B cell (primary cell): ENCODE data around the gene PAH. TPM values are rescaled to one million over a fixed set of nuclear protein-coding genes. Genes with fewer than 3 reads are reported as not detected.
A peak's percentile ranks its signal among the peaks of the same experiment; 100 is the strongest.

Experiments
- ATAC-seq: fragments of 200-7000 bp; cut with Tn5 transposase; one replicate; pipeline ENCODE4 v1.10.0; 2021; ENCODE audit warnings: low read depth, mild to moderate bottlenecking, moderate number of reproducible peaks, moderate library complexity
- CTCF ChIA-PET: fragments of 350-600 bp; sonication (Branson Sonifier 250); formaldehyde crosslinking; loops from one replicate; lab custom pipeline; 2021; ENCODE audit warnings: antibody characterized with exemption, inconsistent platforms; lab: Charles Lee
- POLR2A ChIA-PET: fragments of 350-600 bp; sonication (Branson Sonifier 250); formaldehyde crosslinking; loops from one replicate; lab custom pipeline; 2021; ENCODE audit warnings: antibody characterized with exemption; lab: Charles Lee
- DNase-seq: peaks from one replicate; pipeline ENCODE4 v3.0.0; 2013
- H2AFZ ChIP-seq: 2 replicates; pipeline ENCODE4 v1.6.1; 2012; ENCODE audit warnings: mild to moderate bottlenecking, low read depth, low read length; ENCODE audit not compliant: insufficient read depth, poor library complexity, severe bottlenecking
- H3K27ac ChIP-seq, 2 donors: 1 replicate in 1 of 2; 2 replicates in 1 of 2; pipeline ENCODE4 v1.5.1; 2012 to 2013; ENCODE audit warnings: low read length in 2 of 2, mild to moderate bottlenecking in 2 of 2, moderate library complexity in 1 of 2
- H3K27me3 ChIP-seq, 4 experiments: fragments of 200-600 bp in 1 of 4; sonication (generic) in 1 of 4; replicated peaks in 1 of 4; 1 replicate in 2 of 4; 2 replicates in 2 of 4; pipeline versions ENCODE4 v1.6.1 to v1.7.0; 2013 to 2016; ENCODE audit warnings: low read length in 3 of 4, mild to moderate bottlenecking in 2 of 4, mixed read lengths in 1 of 4, moderate library complexity in 1 of 4; ENCODE audit not compliant: insufficient read depth in 4 of 4, control insufficient read depth in 3 of 4; ENCODE audit errors: control extremely low read depth in 1 of 4
- H3K36me3 ChIP-seq, 2 experiments: replicated peaks in 1 of 2; 1 replicate in 1 of 2; 2 replicates in 1 of 2; pipeline versions ENCODE4 v1.6.1 to v1.7.1; 2013; ENCODE audit warnings: low read length in 1 of 2; ENCODE audit not compliant: insufficient read depth in 2 of 2, control insufficient read depth in 1 of 2; ENCODE audit errors: control extremely low read depth in 1 of 2, extremely low read depth in 1 of 2
- H3K4me1 ChIP-seq, 2 donors: fragments of 200-600 bp in 1 of 2; sonication (generic) in 1 of 2; 1 replicate in 1 of 2; 2 replicates in 1 of 2; pipeline versions ENCODE4 v1.5.1 to v1.6.1; 2013 to 2017; ENCODE audit warnings: low read length in 2 of 2; ENCODE audit not compliant: control insufficient read depth in 2 of 2, insufficient read depth in 2 of 2
- H3K4me2 ChIP-seq: replicated peaks from 2 replicates; pipeline ENCODE3; 2012; ENCODE audit warnings: mild to moderate bottlenecking, low read depth, low read length; ENCODE audit not compliant: poor library complexity, severe bottlenecking
- H3K4me3 ChIP-seq, 5 experiments: fragments of 200-600 bp in 1 of 5; sonication (generic) in 1 of 5; 1 replicate in 3 of 5; 2 replicates in 2 of 5; pipeline versions ENCODE4 v1.5.1 to v1.7.0; 2011 to 2016; ENCODE audit warnings: low read length in 4 of 5, mild to moderate bottlenecking in 4 of 5, low read depth in 2 of 5, control low read depth in 1 of 5, moderate library complexity in 1 of 5; ENCODE audit not compliant: insufficient read depth in 1 of 5; ENCODE audit errors: control extremely low read depth in 1 of 5, extremely low read depth in 1 of 5
- H3K79me2 ChIP-seq: fragments of 200-600 bp; sonication (generic); one replicate; pipeline ENCODE4 v1.6.0; 2016; ENCODE audit warnings: low read length; ENCODE audit not compliant: control insufficient read depth, insufficient read depth
- H3K9ac ChIP-seq: fragments of 200-600 bp; sonication (generic); 2 replicates; pipeline ENCODE4 v1.6.1; 2017; ENCODE audit warnings: mild to moderate bottlenecking, low read length, moderate library complexity
- H3K9me3 ChIP-seq, 3 donors: one replicate each; pipeline versions ENCODE4 v1.6.1 to v1.7.1; 2013; ENCODE audit warnings: low read length in 2 of 3; ENCODE audit not compliant: control insufficient read depth in 2 of 3, insufficient read depth in 1 of 3; ENCODE audit errors: control extremely low read depth in 1 of 3
- H4K20me1 ChIP-seq: 2 replicates; pipeline ENCODE4 v1.6.0; 2012; ENCODE audit warnings: mild to moderate bottlenecking, low read length; ENCODE audit not compliant: insufficient read depth, control insufficient read depth, poor library complexity, severe bottlenecking
- H3K27ac Mint-ChIP-seq: one replicate; pipeline ENCODE4 v1.8.0; 2021; ENCODE audit warnings: mixed read lengths
- H3K27me3 Mint-ChIP-seq: one replicate; pipeline ENCODE4 v1.8.0; 2021; ENCODE audit warnings: mixed read lengths
- H3K4me1 Mint-ChIP-seq: one replicate; pipeline ENCODE4 v1.8.0; 2021; ENCODE audit warnings: mixed read lengths
- H3K4me3 Mint-ChIP-seq: one replicate; pipeline ENCODE4 v1.8.0; 2021; ENCODE audit warnings: mixed read lengths
- H3K9me3 Mint-ChIP-seq: one replicate; pipeline ENCODE4 v1.8.0; 2022; ENCODE audit warnings: mixed read lengths; ENCODE audit not compliant: insufficient read depth
- EZH2 ChIP-seq: IDR thresholded peaks from 2 replicates; pipeline ENCODE4 v1.6.1; 2012; ENCODE audit warnings: borderline replicate concordance, low read depth, mild to moderate bottlenecking, moderate library complexity, low read length; ENCODE audit not compliant: insufficient read depth, poor library complexity, severe bottlenecking
- WGBS: methylation state at CpG from one replicate; pipeline ENCODE4 v1.1.5; 2013; ENCODE audit warnings: missing lambda C conversion rate; ENCODE audit not compliant: insufficient coverage; 5-methylcytosine and 5-hydroxymethylcytosine counted together
- intact Hi-C: fragments of 100-400 bp; cut with micrococcal nuclease; formaldehyde crosslinking; loops from one replicate; pipeline ENCODE4 v1.10.0; 2022
- polyA plus RNA-seq: library from polyadenylated mRNA; depleted of rRNA; stranded (reverse); fragments of >200 nt; gene quantifications from 2 replicates; pipeline ENCODE4 v1.2.3, GENCODE V29; 2012
- total RNA-seq, 2 donors: library from RNA; stranded (reverse); fragments of 120-200 nt in 1 of 2; gene quantifications; 1 replicate in 1 of 2; 2 replicates in 1 of 2; pipeline versions ENCODE4 v1.2.3 to v1.2.4, GENCODE V29; 2013 to 2022
- TF ChIP-seq, protein P1 (sequence below): fragments of 200-600 bp; IDR thresholded peaks from one replicate; pipeline ENCODE4 v1.8.0; 2022; ENCODE audit warnings: antibody characterized with exemption, mild to moderate bottlenecking

The PAH gene
- total and polyA plus RNA-seq, 2 donors (not counting 1 experiment from before 2014, with no cell fraction given) = 0.25 TPM; not detected in 1

DNA sequence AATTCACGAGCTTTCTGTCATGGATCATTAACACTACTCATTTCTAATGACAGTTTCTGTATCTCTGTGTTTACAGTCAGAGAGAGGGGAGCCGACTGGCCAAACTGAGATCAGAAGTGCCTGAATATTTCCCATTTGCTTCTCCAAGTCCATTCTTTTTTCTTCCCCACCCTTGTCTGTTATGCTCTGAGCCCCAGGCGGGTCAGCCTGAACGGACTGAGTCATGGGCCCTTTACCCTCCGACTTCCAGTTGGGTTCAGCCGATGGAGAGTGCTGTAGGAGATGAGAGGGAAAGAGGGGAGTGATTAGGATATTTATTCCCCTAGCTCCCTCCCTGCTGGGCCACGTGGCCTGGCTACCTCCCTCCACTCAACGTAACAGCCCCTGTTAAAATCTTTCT, 104.7 kb downstream of the PAH start:
- Histone ChIP-seq H3K4me1 (no peaks in the 10 kb centered on the region), H3K4me2 (no peak overlapping the region), H3K27me3 (no peaks in the 10 kb centered on the region), H3K9me3 (no peaks in the 10 kb centered on the region), H3K79me2 (no peaks in the 10 kb centered on the region), H3K36me3 (no peaks in the 10 kb centered on the region), H3K4me3 (no peak overlapping the region), H3K9ac (no peak overlapping the region), H4K20me1 (no peaks in the 10 kb centered on the region), H2AFZ (no peak overlapping the region), H3K27ac (no peak overlapping the region)
- intact Hi-C loops = no loop called here
- TF ChIP-seq, protein P1, sequence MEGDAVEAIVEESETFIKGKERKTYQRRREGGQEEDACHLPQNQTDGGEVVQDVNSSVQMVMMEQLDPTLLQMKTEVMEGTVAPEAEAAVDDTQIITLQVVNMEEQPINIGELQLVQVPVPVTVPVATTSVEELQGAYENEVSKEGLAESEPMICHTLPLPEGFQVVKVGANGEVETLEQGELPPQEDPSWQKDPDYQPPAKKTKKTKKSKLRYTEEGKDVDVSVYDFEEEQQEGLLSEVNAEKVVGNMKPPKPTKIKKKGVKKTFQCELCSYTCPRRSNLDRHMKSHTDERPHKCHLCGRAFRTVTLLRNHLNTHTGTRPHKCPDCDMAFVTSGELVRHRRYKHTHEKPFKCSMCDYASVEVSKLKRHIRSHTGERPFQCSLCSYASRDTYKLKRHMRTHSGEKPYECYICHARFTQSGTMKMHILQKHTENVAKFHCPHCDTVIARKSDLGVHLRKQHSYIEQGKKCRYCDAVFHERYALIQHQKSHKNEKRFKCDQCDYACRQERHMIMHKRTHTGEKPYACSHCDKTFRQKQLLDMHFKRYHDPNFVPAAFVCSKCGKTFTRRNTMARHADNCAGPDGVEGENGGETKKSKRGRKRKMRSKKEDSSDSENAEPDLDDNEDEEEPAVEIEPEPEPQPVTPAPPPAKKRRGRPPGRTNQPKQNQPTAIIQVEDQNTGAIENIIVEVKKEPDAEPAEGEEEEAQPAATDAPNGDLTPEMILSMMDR = no peak
- TF ChIP-seq EZH2 = no peak
- CTCF ChIA-PET = interaction anchor here (1.5 to 2.5 kb wide), 3 partner anchors 8 to 872 kb away, joined by 4 to 13 read pairs (median 8); no protein-coding TSS in a partner anchor
- ATAC-seq = no peak
- no peak for DNase-seq
- 50% methylated on average over 1 of the region's 8 CpGs for WGBS
- Mint-ChIP-seq H3K27me3 (peaks cover 24% of the 10 kb centered on the region), H3K9me3 (no peaks in the 10 kb centered on the region), H3K4me3 (no peak overlapping the region), H3K27ac (no peak overlapping the region), H3K4me1 (no peaks in the 10 kb centered on the region)
- POLR2A ChIA-PET = no interaction called here

DNA sequence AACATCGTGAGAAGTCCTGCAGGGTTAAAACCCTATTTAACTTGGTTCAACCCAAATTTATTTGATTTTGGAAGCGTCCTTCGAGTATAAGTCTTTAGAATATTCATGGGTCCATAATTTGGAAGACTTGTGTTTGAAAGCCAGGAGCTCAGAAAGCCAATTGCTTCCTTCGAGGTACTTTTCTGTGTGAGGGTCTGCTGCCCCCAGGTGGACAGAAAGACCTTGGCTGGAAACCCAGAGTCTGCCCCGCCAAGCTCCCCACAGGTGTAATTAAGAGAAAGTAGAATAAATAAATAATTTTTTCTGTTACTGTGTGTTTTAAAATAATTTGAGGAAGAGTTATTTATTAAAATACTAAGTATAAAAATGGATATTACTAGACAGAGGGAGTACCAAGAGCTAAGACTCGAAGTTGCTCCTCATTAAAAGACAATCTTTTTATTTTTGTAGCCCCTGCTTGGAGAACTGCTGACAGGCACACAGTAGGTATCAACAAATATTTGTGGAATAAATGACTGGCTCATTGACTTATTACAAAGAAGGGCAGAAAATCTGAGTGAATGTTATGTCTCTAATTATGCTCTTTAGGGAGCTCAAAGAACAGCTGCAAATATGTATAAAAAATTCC, 105.8 kb downstream of the PAH start:
- Mint-ChIP-seq H3K4me1 (no peaks in the 10 kb centered on the region), H3K27me3 (peaks cover 29% of the 10 kb centered on the region), H3K4me3 (no peak overlapping the region), H3K27ac (no peak overlapping the region), H3K9me3 (no peaks in the 10 kb centered on the region)
- ATAC-seq (no peak), DNase-seq (peak; percentile 27)
- H3K4me1 ChIP-seq = no peaks in the 10 kb centered on the region
- CTCF ChIA-PET = interaction anchor here (0.6 to 2.5 kb wide), 9 partner anchors 9 to 1360 kb away, joined by 3 to 13 read pairs (median 3); no protein-coding TSS in a partner anchor
- H3K27ac ChIP-seq = no peak overlapping the region
- H3K9ac ChIP-seq = no peak overlapping the region
- POLR2A ChIA-PET = no interaction called here
- H3K79me2 ChIP-seq = no peaks in the 10 kb centered on the region
- TF ChIP-seq, protein P1 = peak; percentile 57
- no peak for TF ChIP-seq EZH2
- intact Hi-C loops = no loop called here
- H3K27me3 ChIP-seq = peaks cover 0 to 3% (median 0%) of the 10 kb centered on the region in 4 experiments
- no peak overlapping the region for H3K4me3 ChIP-seq
- no peaks in the 10 kb centered on the region for H3K9me3 ChIP-seq
- H3K36me3 ChIP-seq = no peaks in the 10 kb centered on the region
- no peaks in the 10 kb centered on the region for H4K20me1 ChIP-seq
- H3K4me2 ChIP-seq = no peak overlapping the region
- H2AFZ ChIP-seq = no peak overlapping the region
- WGBS = 0% methylated on average over 1 of the region's 6 CpGs
